KMS-11 (cell line): ENCODE data around the gene RHOU.

Source experiments
- H2AFZ ChIP-seq: fragments of 200-600 bp; sonication (generic); 2 replicates; pipeline ENCODE4 v1.6.1; 2016; ENCODE audit warnings: antibody characterized with exemption, mixed run types, low read depth
- H3K27ac ChIP-seq: fragments of 200-600 bp; sonication (generic); 2 replicates; pipeline ENCODE4 v1.6.1; 2016; ENCODE audit warnings: mild to moderate bottlenecking, mixed run types
- H3K27me3 ChIP-seq: fragments of 200-600 bp; sonication (generic); 2 replicates; pipeline ENCODE4 v1.6.1; 2017; ENCODE audit warnings: mild to moderate bottlenecking, low read depth, mixed run types, moderate library complexity; ENCODE audit not compliant: insufficient read depth
- H3K36me3 ChIP-seq: fragments of 200-600 bp; sonication (generic); 2 replicates; pipeline ENCODE4 v1.6.1; 2017; ENCODE audit warnings: mild to moderate bottlenecking, mixed run types; ENCODE audit not compliant: insufficient read depth
- H3K4me1 ChIP-seq: fragments of 200-600 bp; sonication (generic); 2 replicates; pipeline ENCODE4 v1.6.1; 2016; ENCODE audit warnings: mild to moderate bottlenecking, low read depth, mixed run types; ENCODE audit not compliant: poor library complexity, severe bottlenecking
- H3K4me2 ChIP-seq: fragments of 200-600 bp; sonication (generic); 2 replicates; pipeline ENCODE4 v1.7.0; 2016; ENCODE audit warnings: mild to moderate bottlenecking, mixed run types
- H3K4me3 ChIP-seq: fragments of 200-600 bp; sonication (generic); IDR thresholded peaks from 2 replicates; pipeline ENCODE4 v1.6.1; 2017; ENCODE audit warnings: low read depth, low read length, mixed read lengths; ENCODE audit not compliant: insufficient read depth
- H3K79me2 ChIP-seq: fragments of 200-600 bp; sonication (generic); 2 replicates; pipeline ENCODE4 v1.6.1; 2016; ENCODE audit warnings: low read depth, mixed run types; ENCODE audit not compliant: insufficient read depth
- H3K9ac ChIP-seq: fragments of 200-600 bp; sonication (generic); 2 replicates; pipeline ENCODE4 v1.6.1; 2016; ENCODE audit warnings: mild to moderate bottlenecking, mixed run types
- H4K20me1 ChIP-seq: fragments of 200-600 bp; sonication (generic); 2 replicates; pipeline ENCODE4 v1.6.1; 2016; ENCODE audit warnings: mild to moderate bottlenecking, mixed run types; ENCODE audit not compliant: insufficient read depth
- TF ChIP-seq, protein P1 (sequence below): fragments of 200-600 bp; sonication (generic); conservative IDR thresholded peaks from 2 replicates; pipeline ENCODE4 v1.6.1; 2017; ENCODE audit warnings: low read depth, mild to moderate bottlenecking, antibody characterized with exemption, low read length, moderate library complexity, mixed read lengths

RHOU gene

DNA sequence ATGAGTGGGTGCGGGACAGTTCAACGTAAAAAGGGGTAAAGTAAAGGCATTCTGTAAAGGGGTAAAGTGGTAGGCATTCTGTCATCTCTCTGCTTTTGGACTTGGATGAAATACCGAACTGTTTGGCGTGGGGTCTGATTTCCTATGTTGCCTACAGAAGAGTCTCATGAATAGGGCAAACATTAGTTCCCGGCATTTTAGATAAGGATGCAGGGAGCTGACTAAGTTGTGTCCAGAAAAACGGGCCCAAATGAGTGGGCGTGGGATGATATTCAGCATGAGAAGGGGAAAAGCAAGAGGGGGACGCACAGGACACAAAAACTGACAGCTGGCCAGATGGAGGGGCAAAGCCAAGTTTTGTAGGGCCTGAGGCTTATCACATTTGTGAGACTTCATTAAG is 2.9 kb upstream of the RHOU start:
- Histone ChIP-seq H3K27ac (no peak overlapping the region), H3K27me3 (peaks cover 5% of the 10 kb centered on the region; the same call in 1 of the 2 replicates)

DNA sequence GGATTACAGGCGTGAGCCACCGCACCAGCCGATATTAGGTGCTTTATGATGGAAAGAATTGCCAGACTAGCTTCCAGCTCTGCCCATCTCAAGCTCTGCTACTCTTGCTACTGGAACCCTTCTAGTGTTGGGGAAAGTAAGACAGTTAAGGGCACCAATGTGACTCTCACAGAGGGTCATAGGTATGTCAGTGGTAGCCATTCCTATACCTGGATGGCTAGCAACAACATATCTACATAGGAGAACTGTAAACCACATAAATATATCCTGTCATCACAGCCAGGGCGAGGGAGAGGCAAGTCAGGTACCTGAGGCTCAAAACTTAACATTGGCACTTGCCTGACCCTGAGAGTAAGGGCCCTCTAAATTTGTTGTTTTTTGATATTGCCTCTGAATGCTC is 1.7 kb upstream of the RHOU start:
- Histone ChIP-seq H3K36me3 (no peaks in the 10 kb centered on the region), H3K79me2 (no peaks in the 10 kb centered on the region), H4K20me1 (no peaks in the 10 kb centered on the region), H3K27ac (no peak overlapping the region), H3K27me3 (peaks cover 5% of the 10 kb centered on the region; the same call in 1 of the 2 replicates), H2AFZ (no peak overlapping the region), H3K4me1 (peaks cover 6% of the 10 kb centered on the region), H3K4me2 (no peak overlapping the region), H3K9ac (no peak overlapping the region), H3K4me3 (no peak overlapping the region)
- TF ChIP-seq, protein P1, sequence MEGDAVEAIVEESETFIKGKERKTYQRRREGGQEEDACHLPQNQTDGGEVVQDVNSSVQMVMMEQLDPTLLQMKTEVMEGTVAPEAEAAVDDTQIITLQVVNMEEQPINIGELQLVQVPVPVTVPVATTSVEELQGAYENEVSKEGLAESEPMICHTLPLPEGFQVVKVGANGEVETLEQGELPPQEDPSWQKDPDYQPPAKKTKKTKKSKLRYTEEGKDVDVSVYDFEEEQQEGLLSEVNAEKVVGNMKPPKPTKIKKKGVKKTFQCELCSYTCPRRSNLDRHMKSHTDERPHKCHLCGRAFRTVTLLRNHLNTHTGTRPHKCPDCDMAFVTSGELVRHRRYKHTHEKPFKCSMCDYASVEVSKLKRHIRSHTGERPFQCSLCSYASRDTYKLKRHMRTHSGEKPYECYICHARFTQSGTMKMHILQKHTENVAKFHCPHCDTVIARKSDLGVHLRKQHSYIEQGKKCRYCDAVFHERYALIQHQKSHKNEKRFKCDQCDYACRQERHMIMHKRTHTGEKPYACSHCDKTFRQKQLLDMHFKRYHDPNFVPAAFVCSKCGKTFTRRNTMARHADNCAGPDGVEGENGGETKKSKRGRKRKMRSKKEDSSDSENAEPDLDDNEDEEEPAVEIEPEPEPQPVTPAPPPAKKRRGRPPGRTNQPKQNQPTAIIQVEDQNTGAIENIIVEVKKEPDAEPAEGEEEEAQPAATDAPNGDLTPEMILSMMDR = no peak

More for the DNA sequence above, 2.9 kb upstream of the RHOU start:
- H2AFZ ChIP-seq = no peak overlapping the region
- H3K4me1 ChIP-seq = peaks cover 6% of the 10 kb centered on the region
- H3K36me3 ChIP-seq = no peaks in the 10 kb centered on the region
- H3K4me2 ChIP-seq = no peak overlapping the region
- H3K4me3 ChIP-seq = no peak overlapping the region
- TF ChIP-seq, protein P1 = no peak
- no peak overlapping the region for H3K9ac ChIP-seq
- no peaks in the 10 kb centered on the region for H4K20me1 ChIP-seq
- no peaks in the 10 kb centered on the region for H3K79me2 ChIP-seq

DNA sequence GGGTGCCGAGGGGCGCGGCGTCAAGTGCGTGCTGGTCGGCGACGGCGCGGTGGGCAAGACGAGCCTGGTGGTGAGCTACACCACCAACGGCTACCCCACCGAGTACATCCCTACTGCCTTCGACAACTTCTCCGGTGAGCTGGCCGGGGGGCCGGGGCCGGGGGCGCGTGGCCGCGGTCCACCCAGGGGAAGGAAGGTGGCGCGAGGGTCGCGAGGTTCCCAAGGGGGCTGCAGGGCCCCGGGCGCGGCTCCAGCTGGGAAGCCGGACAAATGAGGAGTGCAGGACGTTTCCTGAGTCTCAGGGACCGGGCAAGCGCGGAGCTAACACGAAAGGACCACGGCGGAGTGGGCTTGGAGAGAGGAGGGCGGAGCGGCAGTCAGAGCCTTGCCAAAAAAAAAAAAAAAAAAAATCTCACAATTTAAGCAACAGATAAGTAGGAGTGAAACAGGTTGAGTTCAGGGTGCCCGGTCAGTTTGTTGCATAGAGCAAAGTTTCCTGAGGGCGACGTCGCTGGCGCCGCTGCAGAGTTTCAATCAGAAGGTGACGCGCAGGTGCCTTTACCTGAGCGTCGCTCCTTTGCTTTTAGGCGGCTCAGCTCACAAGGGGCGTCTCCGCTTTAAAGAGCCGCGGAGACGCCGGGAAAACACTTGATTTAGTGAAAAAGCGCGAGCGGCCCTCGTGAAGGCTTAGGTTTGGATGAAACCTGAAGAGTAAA is 750 bp downstream of the RHOU start:
- no peaks in the 10 kb centered on the region for H3K36me3 ChIP-seq
- peaks cover 6% of the 10 kb centered on the region for H3K4me1 ChIP-seq
- no peak overlapping the region for H3K9ac ChIP-seq
- H2AFZ ChIP-seq = peak overlapping the region; percentile 97; the same call in 1 of the 2 replicates
- H3K4me2 ChIP-seq = peak overlapping the region; percentile 22; the same call in 1 of the 2 replicates
- no peaks in the 10 kb centered on the region for H4K20me1 ChIP-seq
- H3K79me2 ChIP-seq = no peaks in the 10 kb centered on the region
- H3K27ac ChIP-seq = no peak overlapping the region
- peaks cover 5% of the 10 kb centered on the region; the same call in 1 of the 2 replicates for H3K27me3 ChIP-seq
- H3K4me3 ChIP-seq = no peak overlapping the region
- TF ChIP-seq, protein P1 = no peak

DNA sequence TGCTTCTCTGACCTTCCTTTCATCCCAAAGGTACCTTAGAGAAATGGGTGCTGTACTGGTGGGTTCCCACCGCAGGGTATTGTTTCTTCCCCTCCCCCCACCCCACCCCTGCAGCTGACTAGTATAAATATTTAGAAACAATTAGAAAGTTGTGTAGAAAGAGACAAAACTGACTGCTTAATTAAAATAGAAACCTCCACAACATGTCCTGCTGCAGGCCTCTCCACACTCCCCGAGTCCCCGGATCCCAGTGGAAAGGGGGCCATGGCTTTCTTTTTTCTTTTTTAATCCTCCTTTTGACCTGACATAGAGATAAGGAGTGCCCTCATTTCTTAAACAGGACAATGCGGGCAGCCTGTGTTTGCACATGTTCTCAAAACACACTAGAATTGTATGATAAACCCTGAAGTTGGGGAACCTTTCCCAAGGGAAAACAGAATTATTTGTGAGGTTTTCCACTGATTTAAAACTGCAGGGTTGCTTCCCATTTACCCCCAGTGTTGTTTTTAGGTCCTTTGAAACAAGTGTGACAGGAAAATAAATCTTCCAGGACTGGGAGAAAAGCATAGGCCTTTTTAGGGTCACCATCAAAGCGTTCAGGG is 1.7 kb downstream of the RHOU start:
- H3K4me1 ChIP-seq = peaks cover 6% of the 10 kb centered on the region
- H3K4me2 ChIP-seq = no peak overlapping the region
- TF ChIP-seq, protein P1 = no peak
- H3K79me2 ChIP-seq = no peaks in the 10 kb centered on the region
- H3K9ac ChIP-seq = no peak overlapping the region
- no peaks in the 10 kb centered on the region for H3K36me3 ChIP-seq
- no peak overlapping the region for H2AFZ ChIP-seq
- H3K27ac ChIP-seq = no peak overlapping the region
- no peaks in the 10 kb centered on the region for H4K20me1 ChIP-seq
- H3K4me3 ChIP-seq = no peak overlapping the region
- peaks cover 5% of the 10 kb centered on the region; the same call in 1 of the 2 replicates for H3K27me3 ChIP-seq
